CD4-positive, alpha-beta T cell treated with Interleukin-4 for 1 hour (primary cell): ENCODE results near the gene CGRRF1.

ENCODE experiments used
- DNase-seq, 2 donors: peaks; one replicate each; pipeline ENCODE4 v3.0.0-alpha.2; 2020 to 2022

Gene CGRRF1

DNA sequence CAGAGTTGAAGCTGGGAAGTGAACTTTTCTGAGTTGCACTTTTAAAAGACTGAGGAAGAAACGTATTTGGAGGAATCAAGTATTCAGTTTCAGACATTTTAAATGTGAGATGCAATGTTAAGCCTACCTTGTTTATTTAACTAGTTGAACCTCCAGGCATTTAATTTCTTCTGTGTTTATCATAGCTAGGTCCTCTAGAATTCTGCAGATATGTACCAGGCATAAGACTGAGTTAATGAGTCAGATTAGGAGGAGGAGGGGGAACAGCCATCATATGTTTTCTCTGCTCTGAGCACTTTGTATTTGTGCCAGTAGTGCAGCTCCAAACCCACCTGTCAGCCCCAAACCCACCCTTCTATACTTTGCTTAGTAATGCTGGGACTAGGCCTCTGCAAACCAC lies 40.8 kb downstream of the CGRRF1 start:
- DNase-seq = no peak

DNA sequence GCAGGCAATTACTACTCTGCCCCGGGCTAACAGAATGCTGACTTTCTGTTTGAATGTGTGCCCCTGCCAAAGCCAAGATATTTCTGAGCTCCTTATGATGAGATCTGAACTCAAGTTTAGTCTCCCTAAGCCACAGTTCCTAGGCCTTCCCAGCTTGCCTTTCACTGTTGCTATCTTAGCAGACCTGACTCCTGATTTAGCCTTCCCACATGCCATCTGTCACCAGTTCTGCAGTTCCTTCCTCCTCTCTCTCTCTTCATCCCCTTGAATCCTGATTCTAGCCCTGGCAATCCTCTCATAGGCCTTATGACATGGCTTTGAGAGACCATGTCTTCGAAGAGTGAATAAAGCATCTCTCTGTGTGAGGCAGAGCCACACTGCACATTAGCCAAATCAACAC lies 44.7 kb downstream of the CGRRF1 start:
- DNase-seq = no peak

- no peak for DNase-seq
These were observed 45.9 kb downstream of the CGRRF1 start for GRCh38 chr14:54555651-54556050.

DNA sequence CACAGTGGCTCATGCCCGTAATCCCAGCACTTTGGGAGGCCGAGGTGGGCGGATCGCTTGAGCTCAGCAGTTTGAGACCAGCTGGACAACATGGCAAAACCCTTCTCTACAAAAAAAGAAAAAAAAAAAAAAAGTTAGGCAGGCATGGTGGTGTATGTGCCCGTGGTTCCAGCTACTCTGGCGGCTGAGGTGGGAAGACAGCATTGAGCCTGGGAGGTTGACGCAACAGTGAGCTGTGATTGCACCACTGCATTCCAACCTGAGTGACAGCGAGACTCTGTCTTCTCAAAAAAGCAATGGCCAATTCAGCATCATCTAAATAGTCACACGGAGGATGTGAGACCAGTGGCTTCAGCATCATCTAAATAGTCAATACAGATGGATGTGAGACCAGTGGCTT lies 46.8 kb downstream of the CGRRF1 start:
- no peak for DNase-seq

- no peak for DNase-seq
These were observed 52.6 kb downstream of the CGRRF1 start for GRCh38 chr14:54562334-54562733.

GRCh38 chr14:54564071-54564867 lies 54.6 kb downstream of the CGRRF1 start:
- peak in 1 of 2 donors; percentile 71 for DNase-seq

DNA sequence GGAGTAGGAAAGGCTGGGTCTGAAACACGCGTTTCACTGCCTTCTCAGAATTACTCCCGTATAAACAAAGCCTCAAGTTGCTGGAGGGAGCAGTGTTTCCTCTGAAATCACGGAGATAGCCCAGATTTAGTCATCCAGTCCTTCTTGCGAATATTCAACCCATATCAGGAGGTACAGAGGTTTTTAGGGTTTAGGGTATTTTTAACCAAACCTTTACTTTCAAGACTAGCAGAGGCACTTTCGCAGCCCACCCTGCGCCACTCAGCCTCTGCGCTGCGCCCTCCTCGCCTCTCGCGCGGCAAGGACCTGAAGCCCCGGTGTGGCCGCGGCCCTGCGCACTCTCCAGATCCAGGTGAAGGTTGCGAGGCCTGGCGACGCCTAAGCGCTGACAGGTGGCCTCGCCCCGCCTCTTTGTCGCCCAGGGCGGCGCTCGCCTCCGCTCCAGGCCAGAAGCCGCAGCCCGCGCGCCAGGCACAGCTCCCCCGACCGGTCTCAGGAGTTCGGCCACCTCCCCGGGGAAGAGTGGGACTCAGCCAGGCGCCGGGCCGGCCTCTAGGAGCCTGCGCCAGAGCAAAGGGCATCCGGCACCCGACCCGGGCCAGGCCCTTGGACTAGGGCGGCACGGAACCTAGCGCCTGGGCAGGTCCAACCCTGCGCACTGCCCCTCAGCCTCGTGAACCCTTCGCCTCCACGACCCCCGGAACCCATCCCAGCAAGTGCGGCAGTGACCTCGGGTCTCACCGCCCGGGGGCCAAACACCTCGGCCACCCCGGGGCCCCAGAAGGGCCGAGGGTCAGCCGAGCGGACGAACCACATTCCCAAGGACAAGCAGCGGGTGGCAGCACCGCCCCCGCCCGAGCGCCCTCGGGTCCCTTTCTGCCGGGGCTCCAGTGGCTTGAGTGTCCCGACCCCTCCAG lies 55.4 kb downstream of the CGRRF1 start:
- peak; percentile 58 to 63 for DNase-seq

DNA sequence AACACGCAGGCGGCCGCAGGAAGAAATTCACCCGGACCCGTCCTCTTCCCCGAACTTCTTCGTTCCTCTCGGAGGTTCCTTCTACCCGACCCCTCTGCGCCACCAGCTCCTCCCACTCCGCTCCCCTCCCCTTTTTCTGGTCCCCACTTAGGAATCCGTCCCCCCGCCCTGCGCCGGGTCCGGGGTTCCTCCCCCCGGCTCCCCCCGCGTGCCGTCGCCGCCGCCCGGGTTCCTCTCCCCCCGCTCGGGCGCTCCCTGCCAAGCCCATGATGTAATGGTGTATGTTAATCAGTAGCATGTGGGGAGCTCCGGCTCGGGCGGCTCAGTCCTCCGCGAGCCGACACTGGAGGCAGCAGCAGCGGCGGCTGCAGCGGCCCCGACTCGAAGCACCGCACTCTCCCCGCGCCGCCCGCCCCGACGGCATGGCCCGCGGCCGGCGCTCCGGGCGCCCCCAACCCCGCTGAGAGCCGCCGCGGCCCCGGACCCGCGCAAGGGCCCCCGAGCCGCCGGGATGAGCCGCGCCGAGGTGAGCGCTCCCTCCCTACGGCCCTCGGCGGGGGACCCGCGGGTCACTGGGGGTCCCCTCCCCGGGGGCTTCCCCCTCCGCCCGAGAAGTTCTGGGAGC lies 56.2 kb downstream of the CGRRF1 start:
- DNase-seq = peak; percentile 86

- peak; percentile 65 to 66 for DNase-seq
These were observed 56.9 kb downstream of the CGRRF1 start, which contains the start of gene SAMD4A for GRCh38 chr14:54566410-54567223. SAMD4A (plus strand) TSS chr14:54567128; CDS start chr14:54567917, 789 bp downstream.

DNA sequence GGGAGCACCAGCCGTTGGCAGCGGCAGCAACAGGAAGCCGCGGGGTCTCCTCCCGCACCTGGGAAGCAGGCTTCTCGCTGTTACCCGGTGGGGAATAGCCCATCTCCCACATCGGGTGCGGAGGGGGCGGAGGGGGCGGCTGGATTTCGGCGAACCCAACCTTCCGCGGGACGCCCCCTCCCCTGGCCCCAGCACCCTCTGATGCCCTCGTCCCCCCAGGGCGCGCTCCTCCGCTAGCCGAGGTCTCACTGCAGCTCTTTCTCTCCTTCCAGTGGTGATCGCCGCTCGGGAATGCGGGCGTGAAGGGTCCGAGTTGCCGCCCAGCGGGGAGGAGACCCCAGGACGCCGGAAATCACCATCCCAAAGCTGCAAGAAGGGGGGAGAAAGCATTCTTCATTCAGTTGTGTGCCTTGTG lies 57.5 kb downstream of the CGRRF1 start:
- DNase-seq = no peak

GRCh38 chr14:54567639-54568561 lies 58.2 kb downstream of the CGRRF1 start:
- peak; percentile 52 to 58 for DNase-seq

DNA sequence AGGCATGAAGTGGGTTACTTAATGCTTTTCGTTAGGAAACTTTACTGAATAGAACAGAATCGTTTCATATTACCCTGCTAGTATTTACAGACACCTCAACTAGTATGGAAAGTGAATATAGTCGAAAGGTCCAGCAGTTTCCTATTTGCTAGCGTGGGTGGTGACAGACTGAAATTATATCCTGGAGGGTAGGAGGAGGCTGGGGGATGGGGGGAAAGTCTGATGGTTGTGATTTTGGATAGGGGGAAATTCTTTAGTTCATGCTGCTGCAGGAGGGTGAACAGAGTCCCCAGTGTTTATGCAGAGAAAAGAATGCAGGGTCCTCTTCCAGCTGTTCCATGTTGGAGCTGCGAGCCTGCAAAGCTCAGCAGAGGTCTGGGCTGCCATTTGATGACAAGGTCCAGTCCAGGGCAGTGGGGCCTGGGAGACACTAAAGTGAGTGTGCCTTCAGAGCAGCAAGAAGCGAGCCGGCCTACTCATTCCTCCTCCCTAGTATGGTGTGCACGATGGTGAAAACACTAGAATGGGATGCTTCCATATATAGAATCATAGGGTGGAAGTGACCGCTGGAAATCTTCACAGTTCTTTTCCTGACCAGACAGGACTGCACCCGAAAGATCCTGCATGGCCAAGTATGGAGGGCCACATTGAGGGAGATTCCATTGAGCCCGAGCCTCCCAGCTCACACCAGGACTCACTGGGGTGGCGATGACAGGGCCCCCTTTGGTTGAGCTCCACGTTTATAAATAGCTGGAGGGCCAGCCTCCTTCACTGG lies 59.3 kb downstream of the CGRRF1 start:
- DNase-seq = no peak

DNA sequence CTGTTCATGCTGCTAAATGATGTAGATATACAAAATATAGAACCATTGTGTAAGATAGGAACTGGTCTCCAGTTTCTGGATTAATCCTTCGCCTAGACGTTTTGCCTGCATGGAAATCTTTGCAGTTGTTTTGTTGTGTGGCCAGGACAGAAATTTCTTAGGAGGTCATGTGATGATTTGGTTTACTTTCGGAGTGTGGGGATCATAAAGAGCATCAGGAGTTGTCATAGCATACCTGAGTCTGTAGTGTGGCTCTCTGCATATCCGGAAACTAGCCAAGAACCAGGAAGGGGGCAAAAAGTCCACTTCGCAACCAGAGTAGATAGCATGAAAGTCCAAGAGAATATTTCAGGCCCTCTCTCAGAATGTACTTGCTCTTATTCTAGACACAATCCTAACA lies 60.3 kb downstream of the CGRRF1 start:
- no peak for DNase-seq

- DNase-seq = no peak
These were observed 61.1 kb downstream of the CGRRF1 start for GRCh38 chr14:54570631-54571415.

- peak; percentile 14 to 26 for DNase-seq
These were observed 62.6 kb downstream of the CGRRF1 start for GRCh38 chr14:54572316-54572715.

DNA sequence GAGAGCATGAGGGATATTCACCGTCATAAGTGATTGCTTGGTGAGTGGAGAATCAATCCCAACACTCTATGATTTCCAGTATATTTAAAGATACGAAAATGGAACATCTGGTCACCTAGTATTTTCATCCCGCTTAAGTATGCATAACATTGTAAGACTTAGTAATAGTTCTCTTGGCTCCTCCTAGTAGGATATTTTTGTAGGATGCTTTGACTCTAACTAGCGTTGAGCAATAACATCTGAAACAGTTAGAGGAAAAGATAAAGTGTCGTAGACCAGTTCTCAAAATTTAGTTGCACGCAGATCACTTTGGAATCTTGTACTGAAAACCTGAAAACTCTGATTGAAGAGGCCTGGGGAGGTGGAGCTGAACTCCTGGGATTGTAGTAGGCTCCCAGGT lies 64.8 kb downstream of the CGRRF1 start:
- DNase-seq = no peak

DNA sequence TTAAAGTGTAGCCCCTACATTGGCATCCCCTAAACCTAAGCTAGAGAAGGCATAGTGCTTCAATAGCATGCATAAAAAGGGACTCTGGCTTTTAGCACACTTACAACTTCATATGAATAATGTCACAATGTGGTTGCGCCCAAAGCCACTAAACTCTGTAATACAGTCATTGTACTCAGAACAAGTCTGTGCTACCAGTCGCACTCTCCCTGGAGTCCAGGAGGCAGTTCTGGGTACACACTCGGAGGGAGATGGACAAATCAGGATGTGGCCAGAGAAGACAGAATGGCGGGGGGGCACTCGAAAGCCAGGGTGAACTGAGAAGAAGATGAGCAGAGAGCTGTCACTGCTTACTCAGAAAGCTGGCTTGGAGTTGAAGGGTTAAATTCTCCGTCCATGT lies 67.8 kb downstream of the CGRRF1 start:
- no peak for DNase-seq

GRCh38 chr14:54577977-54578376 lies 68.3 kb downstream of the CGRRF1 start:
- DNase-seq = no peak

GRCh38 chr14:54579621-54580020 lies 69.9 kb downstream of the CGRRF1 start:
- no peak for DNase-seq

DNA sequence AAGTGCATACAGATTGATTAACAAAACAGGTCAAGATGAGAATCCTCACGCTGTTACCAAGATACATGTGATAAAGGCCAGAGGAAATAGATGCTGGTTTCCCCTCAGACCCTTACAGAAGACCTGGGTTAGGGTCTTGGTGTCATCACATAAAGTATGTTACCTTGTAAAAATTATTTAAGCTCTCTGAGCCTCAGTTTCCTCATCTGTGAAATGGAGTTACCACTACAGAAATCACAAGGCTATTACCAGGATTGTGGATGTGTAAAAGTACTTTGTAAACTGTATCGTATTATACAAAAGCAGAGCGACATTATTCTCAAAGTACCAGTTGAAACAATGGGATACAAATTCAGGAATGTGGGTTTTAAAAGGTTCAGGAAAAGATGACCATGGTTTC lies 71.2 kb downstream of the CGRRF1 start:
- DNase-seq = no peak
